WTC11 (cell line): Measurements from ENCODE around the gene CFAP20DC. TPM values are rescaled to one million over a fixed set of nuclear protein-coding genes. Genes with fewer than 3 reads are reported as not detected.

ENCODE experiments used
- ATAC-seq: fragments of 200-7000 bp; cut with Tn5 transposase; 2 replicates; pipeline ENCODE4 v1.10.0; 2021; ENCODE audit warnings: mild to moderate bottlenecking, moderate library complexity
- CTCF ChIA-PET: fragments of 300-600 bp; sonication (Branson Sonifier 250); formaldehyde crosslinking; loops from one replicate; lab custom pipeline; 2021; ENCODE audit warnings: antibody characterized with exemption; lab: Charles Lee
- POLR2A ChIA-PET: fragments of 350-600 bp; sonication (Branson Sonifier 250); formaldehyde crosslinking; loops from one replicate; lab custom pipeline; 2021; ENCODE audit warnings: antibody characterized with exemption; lab: Charles Lee
- DNase-seq: peaks from one replicate; pipeline ENCODE4 v3.0.0; 2021; ENCODE audit warnings: low spot score
- H3K27ac Mint-ChIP-seq: 2 replicates; pipeline ENCODE4 v1.8.0; 2021; ENCODE audit warnings: mixed read lengths
- H3K27me3 Mint-ChIP-seq: 2 replicates; pipeline ENCODE4 v1.8.0; 2021; ENCODE audit warnings: low read depth, mild to moderate bottlenecking, moderate library complexity, mixed read lengths
- H3K36me3 Mint-ChIP-seq: 2 replicates; pipeline ENCODE4 v1.8.0; 2021; ENCODE audit warnings: mixed read lengths
- H3K4me1 Mint-ChIP-seq: 2 replicates; pipeline ENCODE4 v1.8.0; 2022; ENCODE audit warnings: mixed read lengths
- H3K4me3 Mint-ChIP-seq: 2 replicates; pipeline ENCODE4 v1.8.0; 2021; ENCODE audit warnings: mild to moderate bottlenecking, moderate library complexity, mixed read lengths
- H3K9me3 Mint-ChIP-seq: 2 replicates; pipeline ENCODE4 v1.8.0; 2021; ENCODE audit warnings: mixed read lengths
- ATF2 ChIP-seq: sonication (generic); formaldehyde crosslinking; IDR thresholded peaks from 2 replicates; pipeline ENCODE4 v1.8.1; 2022; ENCODE audit warnings: low read depth, missing genetic modification reagents, borderline replicate concordance
- ATF3 ChIP-seq: sonication (generic); formaldehyde crosslinking; conservative IDR thresholded peaks from 2 replicates; pipeline ENCODE4 v1.8.1; 2022; ENCODE audit warnings: mild to moderate bottlenecking, missing genetic modification reagents
- E2F5 ChIP-seq: sonication (generic); formaldehyde crosslinking; IDR thresholded peaks from 2 replicates; pipeline ENCODE4 v1.8.1; 2022; ENCODE audit warnings: mild to moderate bottlenecking, moderate library complexity, missing genetic modification reagents
- ELF4 ChIP-seq: sonication (generic); formaldehyde crosslinking; IDR thresholded peaks from 2 replicates; pipeline ENCODE4 v1.8.1; 2022; ENCODE audit warnings: low read depth, mild to moderate bottlenecking, moderate library complexity, missing genetic modification reagents
- HMGXB4 ChIP-seq: sonication (generic); formaldehyde crosslinking; IDR thresholded peaks from 2 replicates; pipeline ENCODE4 v1.8.1; 2023; ENCODE audit warnings: mild to moderate bottlenecking, moderate library complexity, missing genetic modification reagents
- IRF1 ChIP-seq: sonication (generic); formaldehyde crosslinking; IDR thresholded peaks from 2 replicates; pipeline ENCODE4 v1.8.0; 2023; ENCODE audit warnings: missing genetic modification reagents
- IRF2 ChIP-seq: sonication (generic); formaldehyde crosslinking; IDR thresholded peaks from 2 replicates; pipeline ENCODE4 v1.8.0; 2022; ENCODE audit warnings: low read depth, missing genetic modification reagents, borderline replicate concordance
- MAX ChIP-seq: sonication (generic); formaldehyde crosslinking; IDR thresholded peaks from 2 replicates; pipeline ENCODE4 v1.8.0; 2022; ENCODE audit warnings: mild to moderate bottlenecking, missing genetic modification reagents
- NR3C1 ChIP-seq: sonication (generic); formaldehyde crosslinking; conservative IDR thresholded peaks from 2 replicates; pipeline ENCODE4 v1.8.1; 2023; ENCODE audit warnings: low read depth, mild to moderate bottlenecking, missing genetic modification reagents
- PRDM15 ChIP-seq: sonication (generic); formaldehyde crosslinking; IDR thresholded peaks from 2 replicates; pipeline ENCODE4 v1.8.0; 2022; ENCODE audit warnings: missing genetic modification reagents
- USF2 ChIP-seq: sonication (generic); formaldehyde crosslinking; IDR thresholded peaks from 2 replicates; pipeline ENCODE4 v1.8.1; 2023; ENCODE audit warnings: mild to moderate bottlenecking, missing genetic modification reagents, moderate library complexity
- ZNF396 ChIP-seq: fragments of 250-450 bp; sonication (Bioruptor Pico); IDR thresholded peaks from 2 replicates; pipeline ENCODE4 v1.8.0; 2021; ENCODE audit warnings: mild to moderate bottlenecking, moderate library complexity, borderline replicate concordance
- ZNF532 ChIP-seq: fragments of 250-450 bp; sonication (Bioruptor Pico); IDR thresholded peaks from 2 replicates; pipeline ENCODE4 v1.9.0; 2021; ENCODE audit warnings: mild to moderate bottlenecking, borderline replicate concordance
- ZNF671 ChIP-seq: fragments of 250-450 bp; sonication (Bioruptor Pico); IDR thresholded peaks from 2 replicates; pipeline ENCODE4 v1.8.0; 2021; ENCODE audit warnings: mild to moderate bottlenecking
- total RNA-seq: library from RNA; stranded (reverse); gene quantifications from 3 replicates; pipeline ENCODE4 v1.2.3, GENCODE V29; 2021

The CFAP20DC gene
- total RNA-seq, 1 experiment from 2014 or later: 4.9 TPM

GRCh38 chr3:58874248-58874741 lies 175.5 kb downstream of the CFAP20DC start (continued):
- no peak for TF ChIP-seq MAX (CRISPR knock-in tag)
- TF ChIP-seq ATF3 (CRISPR knock-in tag): no peak
- no peak for TF ChIP-seq E2F5 (CRISPR knock-in tag)
- no peak for TF ChIP-seq ZNF396 (CRISPR knock-in tag)
- no peak for TF ChIP-seq ATF2
- TF ChIP-seq ELF4: no peak
- TF ChIP-seq NR3C1 (CRISPR knock-in tag): no peak
- no peak for TF ChIP-seq IRF1 (CRISPR knock-in tag)
- no peak for TF ChIP-seq IRF2 (CRISPR knock-in tag)
- TF ChIP-seq, all 79 proteins: peak for 0

- Mint-ChIP-seq H3K4me1 (peaks cover 52% of the 10 kb centered on the region), H3K4me3 (no peak overlapping the region), H3K36me3 (no peaks in the 10 kb centered on the region), H3K27ac (peak overlapping the region; percentile 42; the same call in 1 of the 2 replicates), H3K9me3 (no peaks in the 10 kb centered on the region), H3K27me3 (no peaks in the 10 kb centered on the region; the same call in 1 of the 2 replicates)
- ATAC-seq: no peak
- DNase-seq: no peak
- POLR2A ChIA-PET: no interaction called here
- no peak for TF ChIP-seq ATF2
- no peak for TF ChIP-seq USF2 (CRISPR knock-in tag)
- CTCF ChIA-PET: no interaction called here
Measured at GRCh38 chr3:58868097-58868779, 181.6 kb downstream of the CFAP20DC start.

- H3K27ac Mint-ChIP-seq: no peak overlapping the region
- H3K36me3 Mint-ChIP-seq: no peaks in the 10 kb centered on the region
- DNase-seq (no peak), ATAC-seq (no peak)
- POLR2A ChIA-PET: no interaction called here
- H3K27me3 Mint-ChIP-seq: no peaks in the 10 kb centered on the region; the same call in 1 of the 2 replicates
- H3K4me3 Mint-ChIP-seq: peak overlapping the region; percentile 18; the same call in 1 of the 2 replicates
- CTCF ChIA-PET: no interaction called here
- H3K4me1 Mint-ChIP-seq: peaks cover 54% of the 10 kb centered on the region
- no peaks in the 10 kb centered on the region for H3K9me3 Mint-ChIP-seq
- TF ChIP-seq MAX (CRISPR knock-in tag): no peak
- TF ChIP-seq PRDM15 (CRISPR knock-in tag): no peak
- TF ChIP-seq ZNF671 (CRISPR knock-in tag): no peak
- no peak for TF ChIP-seq HMGXB4 (CRISPR knock-in tag)
- no peak for TF ChIP-seq ZNF532 (CRISPR knock-in tag)
Measured at GRCh38 chr3:58867621-58868020, 182.2 kb downstream of the CFAP20DC start.
